Kidney epithelial cell (primary cell): ENCODE results near the gene FOXF1. TPM values are rescaled to one million over a fixed set of nuclear protein-coding genes. Genes with fewer than 3 reads are reported as not detected.

Experiments
- DNase-seq: peaks from one replicate; pipeline ENCODE4 v3.0.0-alpha.2; 2010; ENCODE audit warnings: low read depth
- H3K27me3 ChIP-seq: 2 replicates; pipeline ENCODE4 v1.6.0; 2011; ENCODE audit warnings: low read length; ENCODE audit not compliant: control insufficient read depth, insufficient read depth
- H3K36me3 ChIP-seq: 2 replicates; pipeline ENCODE4 v1.5.1; 2011; ENCODE audit warnings: low read length; ENCODE audit not compliant: control insufficient read depth, insufficient read depth
- H3K4me3 ChIP-seq: 2 replicates; pipeline ENCODE4 v1.5.1; 2011; ENCODE audit warnings: low read depth, mild to moderate bottlenecking, control low read depth, low read length
- CTCF ChIP-seq: IDR thresholded peaks from 2 replicates; pipeline ENCODE4 v1.5.1; 2011; ENCODE audit warnings: mild to moderate bottlenecking, moderate library complexity, low read length, control low read depth, inconsistent platforms; ENCODE audit not compliant: insufficient read depth, poor library complexity, severe bottlenecking
- total RNA-seq: library from RNA; depleted of rRNA; stranded (reverse); fragments of >200 nt; gene quantifications from 2 replicates; pipeline ENCODE4 v1.2.3, GENCODE V29; 2015

The FOXF1 gene
- total RNA-seq, 1 donor from 2014 or later: not detected

GRCh38 chr16:86499889-86500707, 10.2 kb upstream of the FOXF1 start:
- Histone ChIP-seq H3K36me3 (no peaks in the 10 kb centered on the region), H3K27me3 (peaks cover 97% of the 10 kb centered on the region), H3K4me3 (no peak overlapping the region)
- DNase-seq: no peak
- no peak for TF ChIP-seq CTCF

GRCh38 chr16:86500708-86501510, 9.4 kb upstream of the FOXF1 start:
- H3K36me3 ChIP-seq: no peaks in the 10 kb centered on the region
- H3K27me3 ChIP-seq: peaks cover 96% of the 10 kb centered on the region
- TF ChIP-seq CTCF: no peak
- no peak for DNase-seq
- no peak overlapping the region for H3K4me3 ChIP-seq

GRCh38 chr16:86501989-86502855, 8.1 kb upstream of the FOXF1 start:
- H3K27me3 ChIP-seq: peaks cover 96% of the 10 kb centered on the region
- no peak for TF ChIP-seq CTCF
- no peak for DNase-seq
- H3K4me3 ChIP-seq: no peak overlapping the region
- H3K36me3 ChIP-seq: no peaks in the 10 kb centered on the region

GRCh38 chr16:86502856-86503748, 7.2 kb upstream of the FOXF1 start:
- H3K36me3 ChIP-seq: no peaks in the 10 kb centered on the region

More at GRCh38 chr16:86502856-86503748, 7.2 kb upstream of the FOXF1 start:
- TF ChIP-seq CTCF: no peak
- H3K27me3 ChIP-seq: peaks cover 97% of the 10 kb centered on the region
- H3K4me3 ChIP-seq: no peak overlapping the region
- DNase-seq: no peak
